SK-N-SH (cell line): ENCODE measurements around the gene PAIP1.

Experiments used
- CTCF ChIP-seq: fragments of 200-600 bp; sonication (generic); IDR thresholded peaks from 2 replicates; pipeline ENCODE4 v1.6.1; 2017; ENCODE audit warnings: antibody characterized with exemption, mild to moderate bottlenecking, moderate library complexity
- EZH2phosphoT487 ChIP-seq: fragments of 200-600 bp; sonication (generic); IDR thresholded peaks from 2 replicates; pipeline ENCODE4 v1.6.1; 2017; ENCODE audit warnings: low read depth, mixed run types, mild to moderate bottlenecking, antibody characterized with exemption, moderate library complexity, borderline replicate concordance
- MAX ChIP-seq: IDR thresholded peaks from 2 replicates; pipeline ENCODE4 v1.4.0; 2012; ENCODE audit warnings: low read depth
- RFX5 ChIP-seq: IDR thresholded peaks from 2 replicates; pipeline ENCODE4 v1.6.1; 2012; ENCODE audit warnings: mild to moderate bottlenecking, improper control_type of control experiment, low read length

- TF ChIP-seq EZH2phosphoT487, result no peak
- TF ChIP-seq CTCF, result no peak
- TF ChIP-seq RFX5, result no peak
- no peak for TF ChIP-seq MAX
Observed at GRCh38 chr5:43485406-43485805, 71.5 kb downstream of the PAIP1 start.
